Measurements from ENCODE around the gene KPNA2.
"Not testable (repeated sequence)": the region's sequence is repeated elsewhere in the genome, so short reads cannot be mapped to it uniquely, and the experiment has no call there.

Gene KPNA2

GRCh38 chr17:68019336-68019674 is 16.2 kb upstream of the KPNA2 start:
- no peaks in the 10 kb centered on the region for H3K27me3 ChIP-seq (ENCODE audit: insufficient read depth, poor library complexity, severe bottlenecking)
- TF ChIP-seq, protein P1, sequence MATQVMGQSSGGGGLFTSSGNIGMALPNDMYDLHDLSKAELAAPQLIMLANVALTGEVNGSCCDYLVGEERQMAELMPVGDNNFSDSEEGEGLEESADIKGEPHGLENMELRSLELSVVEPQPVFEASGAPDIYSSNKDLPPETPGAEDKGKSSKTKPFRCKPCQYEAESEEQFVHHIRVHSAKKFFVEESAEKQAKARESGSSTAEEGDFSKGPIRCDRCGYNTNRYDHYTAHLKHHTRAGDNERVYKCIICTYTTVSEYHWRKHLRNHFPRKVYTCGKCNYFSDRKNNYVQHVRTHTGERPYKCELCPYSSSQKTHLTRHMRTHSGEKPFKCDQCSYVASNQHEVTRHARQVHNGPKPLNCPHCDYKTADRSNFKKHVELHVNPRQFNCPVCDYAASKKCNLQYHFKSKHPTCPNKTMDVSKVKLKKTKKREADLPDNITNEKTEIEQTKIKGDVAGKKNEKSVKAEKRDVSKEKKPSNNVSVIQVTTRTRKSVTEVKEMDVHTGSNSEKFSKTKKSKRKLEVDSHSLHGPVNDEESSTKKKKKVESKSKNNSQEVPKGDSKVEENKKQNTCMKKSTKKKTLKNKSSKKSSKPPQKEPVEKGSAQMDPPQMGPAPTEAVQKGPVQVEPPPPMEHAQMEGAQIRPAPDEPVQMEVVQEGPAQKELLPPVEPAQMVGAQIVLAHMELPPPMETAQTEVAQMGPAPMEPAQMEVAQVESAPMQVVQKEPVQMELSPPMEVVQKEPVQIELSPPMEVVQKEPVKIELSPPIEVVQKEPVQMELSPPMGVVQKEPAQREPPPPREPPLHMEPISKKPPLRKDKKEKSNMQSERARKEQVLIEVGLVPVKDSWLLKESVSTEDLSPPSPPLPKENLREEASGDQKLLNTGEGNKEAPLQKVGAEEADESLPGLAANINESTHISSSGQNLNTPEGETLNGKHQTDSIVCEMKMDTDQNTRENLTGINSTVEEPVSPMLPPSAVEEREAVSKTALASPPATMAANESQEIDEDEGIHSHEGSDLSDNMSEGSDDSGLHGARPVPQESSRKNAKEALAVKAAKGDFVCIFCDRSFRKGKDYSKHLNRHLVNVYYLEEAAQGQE (IDR thresholded peaks at IDR 0.05; ENCODE audit: insufficient replicate concordance, low read depth): no peak
- no peak for TF ChIP-seq SPI1 (IDR thresholded peaks at IDR 0.05; ENCODE audit: borderline replicate concordance, low read depth)
- 0 out of 2 replicates have a peak overlapping the region, but pooled peaks have one; percentile 7 for H3K4me3 ChIP-seq (replicated peaks; ENCODE audit: insufficient read depth, low read length)
- no peak for DNase-seq (ENCODE audit: low read depth in 1 of 2, low spot score in 1 of 2)
- H3K27ac ChIP-seq (replicated peaks): no peak overlapping the region

DNA sequence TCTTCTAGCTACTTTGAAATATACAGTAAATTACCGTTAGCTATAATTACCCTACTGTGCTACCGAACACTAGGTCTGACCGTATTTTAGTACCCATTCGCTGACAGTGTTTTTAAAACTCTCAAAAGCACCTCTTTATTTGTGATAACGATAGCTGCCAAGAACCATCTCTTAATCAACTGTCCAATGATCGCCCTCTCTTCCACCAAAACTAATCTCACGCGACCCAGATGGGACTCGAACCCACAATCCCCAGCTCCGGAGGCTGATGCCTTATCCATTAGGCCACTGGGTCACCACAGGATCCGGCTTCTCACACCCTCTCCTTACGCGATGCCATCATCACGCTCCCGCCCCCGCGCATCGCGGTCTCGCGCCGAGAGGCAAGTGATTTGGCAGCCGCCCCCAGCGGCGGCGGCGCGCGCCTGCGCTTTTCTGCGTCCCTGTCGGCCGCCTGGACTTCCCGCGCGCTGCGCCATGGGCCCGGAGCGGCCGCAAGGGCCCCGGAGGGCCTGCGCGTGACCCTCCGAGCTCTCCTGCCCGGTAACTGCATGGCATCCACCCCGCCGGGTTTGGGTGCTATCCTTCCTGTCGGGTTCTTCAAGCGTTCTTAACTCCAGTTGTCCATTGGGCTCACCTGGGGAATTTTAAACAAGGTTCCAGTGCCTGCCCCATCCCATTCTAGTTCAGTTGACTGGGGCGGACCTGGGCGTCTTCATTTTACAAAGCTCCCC is 15.7 kb upstream of the KPNA2 start:
- peak; percentile 90 to 96 for DNase-seq (ENCODE audit: low read depth in 1 of 2, low spot score in 1 of 2)
- Histone ChIP-seq H3K27me3 (ENCODE audit: insufficient read depth, poor library complexity, severe bottlenecking) (no peaks in the 10 kb centered on the region), H3K4me3 (replicated peaks; ENCODE audit: insufficient read depth, low read length) (peak overlapping the region; percentile 51), H3K27ac (replicated peaks) (peak overlapping the region; percentile 81)
- TF ChIP-seq, protein P1 (IDR thresholded peaks at IDR 0.05; ENCODE audit: insufficient replicate concordance, low read depth): peak; percentile 33
- peak; percentile 41; the same call in 1 of the 2 replicates for TF ChIP-seq GABPA (IDR thresholded peaks at IDR 0.05; ENCODE audit: low read depth)
- peak; percentile 19; the same call in 1 of the 2 replicates for TF ChIP-seq SPI1 (IDR thresholded peaks at IDR 0.05; ENCODE audit: borderline replicate concordance, low read depth)
- TF ChIP-seq POLR2AphosphoS5 (IDR thresholded peaks at IDR 0.05; ENCODE audit: low read depth): peak; percentile 85
- TF ChIP-seq CTCF (IDR thresholded peaks at IDR 0.05; ENCODE audit: insufficient read depth, low read length): peak; percentile 6

- H3K27me3 ChIP-seq (ENCODE audit: insufficient read depth, poor library complexity, severe bottlenecking): no peaks in the 10 kb centered on the region
- no peak for TF ChIP-seq POLR2AphosphoS5 (IDR thresholded peaks at IDR 0.05; ENCODE audit: low read depth)
Measured at GRCh38 chr17:68020409-68020756, 15.2 kb upstream of the KPNA2 start.

GRCh38 chr17:68020791-68021190 is 14.7 kb upstream of the KPNA2 start:
- H3K27me3 ChIP-seq (ENCODE audit: insufficient read depth, poor library complexity, severe bottlenecking); DNase-seq (ENCODE audit: low read depth in 1 of 2, low spot score in 1 of 2): not testable (repeated sequence)
- peak overlapping the region; percentile 81 for H3K27ac ChIP-seq (replicated peaks)
- H3K4me3 ChIP-seq (replicated peaks; ENCODE audit: insufficient read depth, low read length): peak overlapping the region; percentile 51

More at GRCh38 chr17:68020409-68020756, 15.2 kb upstream of the KPNA2 start:
- Histone ChIP-seq H3K4me3 (replicated peaks; ENCODE audit: insufficient read depth, low read length) (peak overlapping the region; percentile 51), H3K27ac (replicated peaks) (peak overlapping the region; percentile 81)
- DNase-seq (ENCODE audit: low read depth in 1 of 2, low spot score in 1 of 2): no peak

- no peak for TF ChIP-seq CTCF (IDR thresholded peaks at IDR 0.05; ENCODE audit: insufficient read depth, low read length)
- TF ChIP-seq SPI1 (IDR thresholded peaks at IDR 0.05; ENCODE audit: borderline replicate concordance, low read depth): no peak
- TF ChIP-seq GABPA (IDR thresholded peaks at IDR 0.05; ENCODE audit: low read depth): no peak
- no peak for TF ChIP-seq POLR2AphosphoS5 (IDR thresholded peaks at IDR 0.05; ENCODE audit: low read depth)
- TF ChIP-seq, protein P1 (IDR thresholded peaks at IDR 0.05; ENCODE audit: insufficient replicate concordance, low read depth): no peak
- DNase-seq (ENCODE audit: low read depth in 1 of 2, low spot score in 1 of 2): no peak
- H3K27ac ChIP-seq (replicated peaks): no peak overlapping the region
- H3K27me3 ChIP-seq (ENCODE audit: insufficient read depth, poor library complexity, severe bottlenecking): no peaks in the 10 kb centered on the region
- no peak overlapping the region for H3K4me3 ChIP-seq (replicated peaks; ENCODE audit: insufficient read depth, low read length)
Measured at GRCh38 chr17:68021963-68022362, 13.6 kb upstream of the KPNA2 start.

GRCh38 chr17:68022547-68022946 is 13.0 kb upstream of the KPNA2 start:
- not testable (repeated sequence) for DNase-seq (ENCODE audit: low read depth in 1 of 2, low spot score in 1 of 2); H3K4me3 ChIP-seq (replicated peaks; ENCODE audit: insufficient read depth, low read length); H3K27me3 ChIP-seq (ENCODE audit: insufficient read depth, poor library complexity, severe bottlenecking)

More at GRCh38 chr17:68022547-68022946, 13.0 kb upstream of the KPNA2 start:
- not testable (repeated sequence) for H3K27ac ChIP-seq (replicated peaks)

Data from HL-60 (cell line).